ENCODE measurements around the gene GRB14.

GRB14 gene

DNA sequence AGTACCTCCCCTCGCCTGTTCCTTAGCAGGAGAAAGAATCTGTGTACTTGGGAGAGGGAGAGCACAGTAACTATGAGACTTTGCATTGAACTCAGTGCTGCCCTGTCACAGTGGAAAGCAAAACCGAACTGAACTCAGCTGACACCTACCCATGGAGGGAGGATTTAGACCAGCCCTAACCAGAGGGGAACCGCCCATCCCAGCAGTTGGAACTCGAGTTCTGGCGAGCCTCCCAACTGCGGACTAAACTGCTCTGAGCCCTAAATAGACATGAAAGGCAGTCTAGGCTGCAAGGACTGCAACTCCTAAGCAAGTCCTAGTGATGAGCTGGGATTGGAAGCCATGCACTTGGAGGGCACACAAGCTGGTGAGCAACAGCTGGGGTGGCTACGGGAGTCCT is 110.4 kb downstream of the GRB14 start:
- TF ChIP-seq, protein P1, sequence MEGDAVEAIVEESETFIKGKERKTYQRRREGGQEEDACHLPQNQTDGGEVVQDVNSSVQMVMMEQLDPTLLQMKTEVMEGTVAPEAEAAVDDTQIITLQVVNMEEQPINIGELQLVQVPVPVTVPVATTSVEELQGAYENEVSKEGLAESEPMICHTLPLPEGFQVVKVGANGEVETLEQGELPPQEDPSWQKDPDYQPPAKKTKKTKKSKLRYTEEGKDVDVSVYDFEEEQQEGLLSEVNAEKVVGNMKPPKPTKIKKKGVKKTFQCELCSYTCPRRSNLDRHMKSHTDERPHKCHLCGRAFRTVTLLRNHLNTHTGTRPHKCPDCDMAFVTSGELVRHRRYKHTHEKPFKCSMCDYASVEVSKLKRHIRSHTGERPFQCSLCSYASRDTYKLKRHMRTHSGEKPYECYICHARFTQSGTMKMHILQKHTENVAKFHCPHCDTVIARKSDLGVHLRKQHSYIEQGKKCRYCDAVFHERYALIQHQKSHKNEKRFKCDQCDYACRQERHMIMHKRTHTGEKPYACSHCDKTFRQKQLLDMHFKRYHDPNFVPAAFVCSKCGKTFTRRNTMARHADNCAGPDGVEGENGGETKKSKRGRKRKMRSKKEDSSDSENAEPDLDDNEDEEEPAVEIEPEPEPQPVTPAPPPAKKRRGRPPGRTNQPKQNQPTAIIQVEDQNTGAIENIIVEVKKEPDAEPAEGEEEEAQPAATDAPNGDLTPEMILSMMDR (IDR thresholded peaks at IDR 0.05; ENCODE audit: low read depth, low read length, missing control alignments) = no peak
- H3K4me3 ChIP-seq (replicated peaks; ENCODE audit: low read depth, low read length) = no peak overlapping the region
- no peak for DNase-seq (ENCODE audit: extremely low read depth, low read depth)

- no peak overlapping the region for H3K4me3 ChIP-seq (replicated peaks; ENCODE audit: low read depth, low read length)
- DNase-seq (ENCODE audit: extremely low read depth, low read depth) = no peak
- TF ChIP-seq, protein P1 (IDR thresholded peaks at IDR 0.05; ENCODE audit: low read depth, low read length, missing control alignments) = no peak
Observed at GRCh38 chr2:164509137-164509877, 112.0 kb downstream of the GRB14 start.

DNA sequence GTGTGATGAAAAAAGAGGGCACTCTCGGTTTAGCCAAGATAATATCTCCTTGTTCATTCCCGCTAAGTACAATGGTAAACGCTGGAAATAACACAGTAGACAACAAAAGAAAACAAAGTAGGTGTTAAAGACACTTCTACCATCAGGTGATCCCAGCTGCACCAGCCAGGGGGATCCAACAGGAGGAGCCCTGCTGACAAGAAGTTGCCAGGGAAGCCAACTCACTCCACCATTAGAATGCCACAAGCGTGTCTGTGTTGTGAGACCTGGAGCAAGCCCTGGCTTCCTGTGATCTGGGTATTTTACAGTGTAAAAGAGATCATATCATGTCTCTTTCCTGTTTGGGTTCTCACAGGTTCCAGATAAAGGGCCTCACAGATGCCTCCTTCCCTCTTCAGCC is 117.0 kb downstream of the GRB14 start:
- no peak overlapping the region for H3K4me3 ChIP-seq (replicated peaks; ENCODE audit: low read depth, low read length)
- TF ChIP-seq, protein P1 (IDR thresholded peaks at IDR 0.05; ENCODE audit: low read depth, low read length, missing control alignments) = peak; percentile 36
- DNase-seq (ENCODE audit: extremely low read depth, low read depth) = no peak

DNA sequence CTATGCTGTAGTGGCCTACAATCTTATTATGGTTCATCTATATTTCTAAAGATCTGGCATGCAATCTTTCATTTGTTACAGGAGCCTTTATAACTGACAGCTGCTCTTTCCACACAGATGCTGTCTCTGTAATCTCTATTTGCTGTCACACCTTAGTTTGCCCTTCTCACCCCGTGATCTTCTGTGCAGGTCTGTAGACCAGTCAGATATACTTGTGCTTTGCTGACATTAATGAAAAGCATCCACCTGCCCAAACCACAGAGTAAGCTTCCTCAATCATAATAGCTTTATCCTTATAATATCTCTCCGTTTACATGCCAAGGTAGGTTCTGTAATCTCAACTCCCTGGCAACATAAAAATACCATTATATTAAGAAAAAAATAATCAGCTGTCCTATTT is 122.4 kb downstream of the GRB14 start:
- no peak for DNase-seq (ENCODE audit: extremely low read depth, low read depth)
- no peak overlapping the region for H3K4me3 ChIP-seq (replicated peaks; ENCODE audit: low read depth, low read length)
- TF ChIP-seq, protein P1 (IDR thresholded peaks at IDR 0.05; ENCODE audit: low read depth, low read length, missing control alignments) = no peak

GRCh38 chr2:164496881-164497280 is 124.4 kb downstream of the GRB14 start:
- DNase-seq (ENCODE audit: extremely low read depth, low read depth) = no peak
- TF ChIP-seq, protein P1 (IDR thresholded peaks at IDR 0.05; ENCODE audit: low read depth, low read length, missing control alignments) = no peak
- H3K4me3 ChIP-seq (replicated peaks; ENCODE audit: low read depth, low read length) = no peak overlapping the region

- no peak for DNase-seq (ENCODE audit: extremely low read depth, low read depth)
- no peak overlapping the region for H3K4me3 ChIP-seq (replicated peaks; ENCODE audit: low read depth, low read length)
- TF ChIP-seq, protein P1 (IDR thresholded peaks at IDR 0.05; ENCODE audit: low read depth, low read length, missing control alignments) = no peak
Observed at GRCh38 chr2:164496421-164496820, 124.9 kb downstream of the GRB14 start.
